ENCODE results near the gene LRP2.

- TF ChIP-seq CTCF (IDR thresholded peaks at IDR 0.05; ENCODE audit: low read depth, low read length, missing input control) (no peak), HNF4G (IDR thresholded peaks at IDR 0.05) (no peak), ATF3 (IDR thresholded peaks at IDR 0.05) (no peak), SP1 (IDR thresholded peaks at IDR 0.05) (no peak)
Observed at GRCh38 chr2:169384816-169385215, 22.5 kb upstream of the LRP2 start.

Measured in liver (tissue), 3 donors.